HG03432 (cell line): Measurements from ENCODE around the gene HTRA2.

Experiments used
- ATAC-seq: cut with Tn5 transposase; IDR thresholded peaks from one replicate; pipeline ENCODE4 v1.9.1; 2021; ENCODE audit warnings: mild to moderate bottlenecking, moderate library complexity; ENCODE audit not compliant: unreplicated experiment

HTRA2 gene

GRCh38 chr2:74537140-74537539 lies 7.4 kb downstream of the HTRA2 start:
- no peak for ATAC-seq

GRCh38 chr2:74538881-74539339 lies 9.2 kb downstream of the HTRA2 start:
- ATAC-seq = peak; percentile 54

DNA sequence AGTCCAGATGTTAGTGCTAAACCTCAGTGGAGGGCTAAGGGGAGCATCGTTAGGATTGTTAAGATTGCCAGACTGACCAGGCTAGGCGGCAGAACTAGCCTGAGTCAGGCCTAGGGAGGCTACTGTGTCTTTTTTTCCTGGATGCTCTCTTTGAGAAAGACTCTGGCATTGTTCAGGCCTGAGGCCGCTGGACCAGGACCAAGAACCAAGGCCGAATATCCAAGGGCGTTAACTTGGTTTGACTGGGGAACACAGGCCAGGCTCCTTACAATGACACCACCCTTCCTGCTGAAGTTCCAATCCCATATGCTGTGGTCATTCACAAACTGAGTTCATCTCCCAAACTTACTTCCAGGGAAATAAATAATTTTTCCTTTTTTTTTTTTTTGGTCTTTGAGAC lies 10.6 kb downstream of the HTRA2 start:
- ATAC-seq = no peak

DNA sequence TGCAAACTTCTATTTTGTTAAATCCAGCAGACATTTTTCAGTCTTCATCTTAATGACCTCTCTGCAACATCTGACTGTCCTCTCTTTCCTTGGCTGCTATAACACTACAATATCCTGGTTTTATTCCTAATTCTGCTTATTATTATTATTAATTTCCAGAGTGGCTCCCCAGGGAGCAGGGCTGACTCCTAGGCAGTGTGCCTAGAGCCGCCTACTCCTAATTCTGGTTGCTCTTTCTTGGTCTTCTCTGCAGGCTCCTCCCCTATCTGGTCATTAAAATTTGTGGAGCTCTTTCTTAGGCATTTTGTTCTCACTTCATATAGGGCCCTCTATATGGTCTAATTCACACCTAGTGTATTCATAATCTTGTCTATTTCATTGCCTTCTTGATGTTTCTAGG lies 13.2 kb downstream of the HTRA2 start:
- ATAC-seq = no peak

DNA sequence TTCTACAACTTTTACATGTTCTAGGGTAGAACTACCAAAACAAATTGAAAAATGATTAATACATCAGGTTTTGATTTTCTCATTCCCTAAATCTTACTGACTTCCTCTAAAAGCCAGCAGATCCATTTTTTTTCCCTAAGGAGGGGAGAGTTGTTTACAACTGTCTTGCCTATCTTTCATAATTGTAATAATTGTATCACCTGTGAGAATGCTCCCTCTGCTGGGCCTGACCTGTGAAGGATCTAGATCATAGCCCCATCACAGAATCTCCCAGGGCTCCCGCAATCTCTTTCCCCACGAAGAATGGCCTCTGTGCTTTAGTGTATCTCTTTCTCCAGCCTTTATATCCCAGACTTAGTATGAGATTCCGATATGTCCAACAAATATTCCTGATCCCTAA lies 14.9 kb downstream of the HTRA2 start:
- ATAC-seq = no peak

- ATAC-seq = no peak
Measured at GRCh38 chr2:74546004-74546403, 16.3 kb downstream of the HTRA2 start.

- no peak for ATAC-seq
Measured at GRCh38 chr2:74548285-74548899, 18.7 kb downstream of the HTRA2 start.

GRCh38 chr2:74548900-74549826 lies 19.4 kb downstream of the HTRA2 start:
- ATAC-seq = peak; percentile 34

- ATAC-seq = no peak
Measured at GRCh38 chr2:74550231-74550630, 20.5 kb downstream of the HTRA2 start.

DNA sequence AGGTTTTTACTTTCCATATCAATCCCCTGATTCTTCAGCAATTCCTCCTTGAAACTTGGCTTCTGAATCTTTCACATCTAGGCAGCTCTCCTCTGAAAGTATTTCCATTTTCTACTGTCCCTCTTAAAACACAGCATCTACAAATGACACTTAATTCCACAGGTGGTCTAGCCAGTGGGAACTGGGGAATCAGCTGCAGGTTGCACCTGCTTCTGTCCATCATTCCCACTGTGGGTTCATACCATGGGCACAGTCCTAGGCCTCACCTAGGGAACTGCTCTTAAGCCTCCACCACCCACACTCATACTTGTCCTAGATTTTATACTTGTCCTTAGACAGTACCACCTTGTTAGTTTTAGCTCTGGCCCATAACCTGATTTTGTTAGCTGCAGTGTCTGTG lies 21.8 kb downstream of the HTRA2 start:
- no peak for ATAC-seq

DNA sequence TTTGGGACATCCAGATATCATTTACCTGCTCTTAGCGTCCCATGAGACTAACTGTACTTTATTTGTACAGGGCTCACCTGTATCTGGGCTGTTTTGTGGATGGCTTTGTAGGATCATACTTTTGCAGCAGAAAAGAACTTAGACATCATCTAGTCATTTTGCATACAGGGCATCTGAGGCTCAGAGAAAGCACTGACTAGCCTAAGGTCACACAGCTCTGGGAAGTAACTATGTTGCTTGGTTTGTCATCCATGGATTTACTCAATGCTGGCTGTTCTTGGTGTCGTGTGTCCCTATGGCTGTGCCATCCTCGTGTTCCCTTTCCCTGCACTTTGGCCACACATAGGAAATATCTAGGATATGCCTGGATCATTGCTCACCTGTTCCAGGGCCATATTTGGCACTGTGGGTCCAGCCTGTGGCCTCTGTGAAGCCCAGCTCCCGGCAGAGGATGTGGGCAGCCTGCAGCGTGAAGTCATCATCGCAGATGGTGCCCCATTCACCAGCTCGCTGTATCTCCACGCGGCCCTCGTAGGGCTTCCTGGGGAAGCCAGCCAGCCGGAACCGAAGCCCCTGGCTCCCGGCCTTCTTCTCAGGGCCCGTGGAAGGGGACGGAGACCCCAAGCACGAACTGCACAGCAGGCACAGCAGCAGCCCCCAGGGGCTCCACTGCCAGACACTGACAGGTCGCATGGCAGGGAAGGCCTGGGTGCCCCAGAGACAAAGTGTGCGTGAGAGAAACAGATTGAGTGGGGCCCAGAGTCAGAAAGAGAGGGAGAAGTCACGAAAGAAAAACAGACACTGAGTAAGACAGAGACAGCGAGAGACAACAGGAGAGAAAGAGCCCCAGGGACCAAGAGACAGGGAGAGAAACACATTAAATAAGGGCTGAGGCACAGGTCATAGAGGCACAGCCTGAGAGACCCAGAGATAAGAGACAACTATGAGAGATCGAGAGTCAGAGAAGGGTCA lies 22.5 kb downstream of the HTRA2 start:
- ATAC-seq = peak; percentile 26

- ATAC-seq = peak; percentile 16
Measured at GRCh38 chr2:74552914-74553811, 23.4 kb downstream of the HTRA2 start.

- peak; percentile 62 for ATAC-seq
Measured at GRCh38 chr2:74553892-74554819, 24.4 kb downstream of the HTRA2 start, which contains the start of the genes DOK1 and LOXL3. Gene DOK1, plus strand, starts transcription at chr2:74554720. Its CDS starts 35 bp downstream, at chr2:74554755. Gene LOXL3, minus strand, starts transcription at chr2:74553942. Its CDS starts 1,308 bp downstream, at chr2:74552634.

DNA sequence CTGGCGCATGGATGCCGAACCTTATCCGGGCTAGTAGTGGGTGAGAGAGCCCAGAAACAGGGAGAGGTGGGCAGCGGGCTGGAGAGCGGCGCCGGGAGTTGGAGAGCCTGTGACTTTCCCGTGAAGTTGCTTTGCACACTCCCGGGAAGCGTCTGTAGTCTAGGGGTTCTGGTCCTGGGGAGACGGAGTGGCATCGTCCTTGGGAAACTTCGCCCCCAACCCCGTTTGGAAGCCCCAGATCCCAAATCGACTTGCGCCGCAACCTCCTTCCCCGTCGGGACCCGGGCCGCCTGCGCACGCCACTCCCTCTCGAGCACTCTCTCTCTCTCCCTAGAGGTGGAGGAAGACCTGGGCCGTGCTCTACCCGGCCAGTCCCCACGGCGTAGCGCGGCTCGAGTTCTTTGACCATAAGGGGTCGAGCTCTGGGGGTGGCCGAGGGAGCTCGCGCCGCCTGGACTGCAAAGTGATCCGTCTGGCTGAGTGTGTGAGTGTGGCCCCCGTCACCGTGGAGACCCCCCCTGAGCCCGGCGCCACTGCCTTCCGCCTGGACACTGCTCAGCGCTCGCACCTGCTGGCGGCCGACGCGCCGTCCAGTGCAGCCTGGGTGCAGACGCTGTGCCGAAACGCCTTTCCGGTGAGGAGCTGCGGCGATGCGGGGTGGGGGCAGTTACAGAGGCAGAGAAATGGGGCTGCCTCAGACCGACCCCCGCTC lies 25.2 kb downstream of the HTRA2 start:
- ATAC-seq = peak; percentile 36

DNA sequence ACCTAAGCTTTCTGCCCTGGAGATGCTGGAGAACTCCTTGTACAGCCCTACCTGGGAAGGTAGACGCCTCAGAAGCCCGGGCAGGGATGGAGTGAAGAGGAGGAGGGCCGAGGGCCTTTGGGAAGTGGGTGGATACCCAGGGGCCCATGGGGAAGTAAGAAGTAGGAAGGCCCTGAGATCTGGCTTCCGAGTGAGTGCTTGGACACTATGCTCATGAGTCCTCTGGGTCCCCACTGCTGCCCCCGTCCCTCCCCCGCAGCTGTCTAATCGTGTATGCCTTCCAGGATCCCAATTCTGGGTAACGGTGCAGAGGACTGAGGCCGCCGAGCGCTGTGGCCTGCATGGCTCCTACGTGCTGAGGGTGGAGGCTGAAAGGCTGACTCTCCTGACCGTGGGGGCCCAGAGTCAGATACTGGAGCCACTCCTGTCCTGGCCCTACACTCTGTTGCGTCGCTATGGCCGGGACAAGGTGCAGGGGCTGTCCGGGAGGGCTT lies 25.9 kb downstream of the HTRA2 start:
- ATAC-seq = no peak

- ATAC-seq = no peak
Measured at GRCh38 chr2:74556159-74556558, 26.4 kb downstream of the HTRA2 start.

GRCh38 chr2:74556831-74557370 lies 27.2 kb downstream of the HTRA2 start:
- ATAC-seq = no peak
